Measurements from ENCODE around the gene OR5D14.

- no peak for TF ChIP-seq CTCF (IDR thresholded peaks at IDR 0.05)
- no peak for TF ChIP-seq ZFX (IDR thresholded peaks at IDR 0.05; ENCODE audit: borderline replicate concordance)
Measured at GRCh38 chr11:55795256-55795655, at the start of gene OR5D14.

Data from 22Rv1 (cell line).